HEK293 (cell line): Measurements from ENCODE around the gene PLCL1.

Experiments
- BCL11A ChIP-seq: fragments of 450-650 bp; formaldehyde crosslinking; IDR thresholded peaks from 2 replicates; pipeline ENCODE4 v1.5.1; 2016; ENCODE audit warnings: low read depth, missing biosample characterization, missing genetic modification characterization
- KLF9 ChIP-seq: fragments of 450-650 bp; formaldehyde crosslinking; IDR thresholded peaks from 2 replicates; pipeline ENCODE4 v1.5.1; 2016; ENCODE audit warnings: missing biosample characterization, missing genetic modification characterization, low read depth
- ZNF292 ChIP-seq: fragments of 450-650 bp; formaldehyde crosslinking; IDR thresholded peaks from 2 replicates; pipeline ENCODE4 v1.5.1; 2016; ENCODE audit warnings: low read depth, missing biosample characterization, missing genetic modification characterization, borderline replicate concordance
- ZNF777 ChIP-seq: fragments of 450-650 bp; formaldehyde crosslinking; IDR thresholded peaks from 2 replicates; pipeline ENCODE4 v1.5.1; 2017; ENCODE audit warnings: missing biosample characterization, missing genetic modification characterization, borderline replicate concordance

DNA sequence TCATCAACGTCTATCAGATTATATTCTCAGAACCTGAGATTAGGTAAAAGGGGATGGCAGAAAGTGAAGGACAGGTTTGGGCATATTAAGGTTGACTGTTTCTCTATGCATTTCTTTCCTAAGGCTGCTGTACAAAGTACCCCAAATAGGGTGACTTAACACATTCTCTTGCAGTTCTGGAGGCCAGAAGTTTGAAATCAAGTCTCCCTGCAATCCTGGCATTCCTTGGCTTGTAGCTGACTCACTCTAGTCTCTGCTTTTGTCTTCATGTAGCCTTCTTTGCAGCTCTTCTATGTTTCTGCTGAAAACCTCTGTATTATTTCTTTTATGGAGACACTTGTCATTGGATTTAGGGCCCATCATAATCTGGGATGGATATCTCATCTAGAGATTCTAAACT lies 364.3 kb downstream of the PLCL1 start:
- TF ChIP-seq BCL11A (tag by site-specific recombination): no peak
- TF ChIP-seq ZNF292 (tag by site-specific recombination): no peak
- TF ChIP-seq ZNF777 (tag by site-specific recombination): no peak
- no peak for TF ChIP-seq KLF9
